Measurements from ENCODE around the gene MCU. TPM values are rescaled to one million over a fixed set of nuclear protein-coding genes. Genes with fewer than 3 reads are reported as not detected.
"Not testable (repeated sequence)": the region's sequence is repeated elsewhere in the genome, so short reads cannot be mapped to it uniquely, and the experiment has no call there.

The MCU gene
- total and polyA plus RNA-seq, 2 of the 8 experiments (the other 6 are each of a cell fraction or from before 2014, with no cell fraction given), result 51.6 to 62.2 TPM

GRCh38 chr10:72771195-72771594, 79.3 kb downstream of the MCU start:
- H3K4me2 ChIP-seq (ENCODE audit: insufficient read depth in 1 of 2, low read depth in 2 of 2, low read length in 2 of 2); H2BK20ac ChIP-seq (ENCODE audit: low read length); H3K36me3 ChIP-seq (ENCODE audit: control insufficient read depth in 2 of 4, insufficient read depth in 4 of 4, low read length in 3 of 4); H2BK12ac ChIP-seq (ENCODE audit: low read depth, low read length); H4K8ac ChIP-seq (ENCODE audit: extremely low read depth, insufficient read depth, low read length); H2BK5ac ChIP-seq (ENCODE audit: low read depth, low read length); H4K91ac ChIP-seq (replicated peaks; ENCODE audit: insufficient read length, low read length); FAIRE-seq; H3K9ac ChIP-seq (replicated peaks in 1 of 4; ENCODE audit: extremely low read depth in 1 of 4, low read depth in 3 of 4, low read length in 3 of 4); H3K56ac ChIP-seq (replicated peaks; ENCODE audit: insufficient read length, low read depth, low read length); H4K5ac ChIP-seq (ENCODE audit: insufficient read length, low read depth, low read length); H3K23me2 ChIP-seq (ENCODE audit: low read depth, low read length); DNase-seq (ENCODE audit: low read depth in 1 of 2, low spot score in 2 of 2); H4K20me1 ChIP-seq (replicated peaks in 1 of 2; ENCODE audit: control insufficient read depth in 1 of 2, insufficient read depth in 2 of 2, low read length in 2 of 2); H3K9me3 ChIP-seq (ENCODE audit: insufficient read depth in 2 of 2, low read depth in 1 of 2, low read length in 1 of 2); H3K18ac ChIP-seq (ENCODE audit: extremely low read depth, low read length); H3K27me3 ChIP-seq (replicated peaks in 1 of 4; ENCODE audit: control insufficient read depth in 3 of 4, extremely low read depth in 1 of 4, insufficient read depth in 3 of 4, low read length in 3 of 4); H3K79me1 ChIP-seq (ENCODE audit: low read depth, low read length); H2BK15ac ChIP-seq (ENCODE audit: low read length); H3K14ac ChIP-seq (ENCODE audit: insufficient read length); H3K27ac ChIP-seq (ENCODE audit: low read depth, low read length); POLR2A ChIA-PET (ENCODE audit: partially characterized antibody); H3K4ac ChIP-seq (replicated peaks; ENCODE audit: insufficient read length, low read depth, low read length); H3K23ac ChIP-seq (ENCODE audit: insufficient read length); H2AFZ ChIP-seq (ENCODE audit: low read length); H3K4me1 ChIP-seq (replicated peaks in 1 of 4; ENCODE audit: control insufficient read depth in 3 of 4, insufficient read depth in 4 of 4, low read length in 3 of 4); H3K4me3 ChIP-seq (ENCODE audit: extremely low read depth in 1 of 4, insufficient read depth in 2 of 4, low read depth in 3 of 4, low read length in 4 of 4); H2AK5ac ChIP-seq (ENCODE audit: low read depth, low read length); CTCF ChIA-PET (ENCODE audit: partially characterized antibody); H2BK120ac ChIP-seq (replicated peaks; ENCODE audit: low read depth, low read length): not testable (repeated sequence)
- H3K79me2 ChIP-seq (ENCODE audit: control insufficient read depth in 1 of 2, insufficient read depth in 2 of 2, low read length in 2 of 2), result peaks cover 0 to 52% of the 10 kb centered on the region in 2 experiments; a peak in 2 of 4 replicates
- peak; percentile 72; the same call in 1 of the 2 replicates for TF ChIP-seq KDM1A (IDR thresholded peaks at IDR 0.05; ENCODE audit: borderline replicate concordance, low read length)
